Measurements from ENCODE around the gene RAE1.

DNA sequence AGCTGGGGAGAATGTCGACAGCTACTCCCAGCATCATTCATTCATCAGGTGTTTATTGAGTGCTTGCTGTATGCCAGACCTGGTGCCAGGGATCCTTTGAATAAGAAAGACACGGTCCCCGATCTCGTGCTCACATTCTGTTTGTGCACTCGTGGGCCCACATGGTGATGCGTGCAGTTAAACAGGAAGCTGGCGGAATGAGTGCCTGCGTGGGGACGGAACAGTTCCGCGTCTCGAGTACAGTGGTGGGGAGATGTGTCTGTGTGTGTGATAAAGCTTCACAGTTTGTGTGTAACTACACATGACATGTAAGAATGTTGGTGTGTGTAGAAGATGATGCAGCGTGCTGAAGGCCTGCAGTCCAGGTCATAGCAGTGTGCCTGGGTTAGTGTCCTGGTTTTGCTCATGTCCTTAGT is 46.6 kb downstream of the RAE1 start:
- TF ChIP-seq, protein P1, sequence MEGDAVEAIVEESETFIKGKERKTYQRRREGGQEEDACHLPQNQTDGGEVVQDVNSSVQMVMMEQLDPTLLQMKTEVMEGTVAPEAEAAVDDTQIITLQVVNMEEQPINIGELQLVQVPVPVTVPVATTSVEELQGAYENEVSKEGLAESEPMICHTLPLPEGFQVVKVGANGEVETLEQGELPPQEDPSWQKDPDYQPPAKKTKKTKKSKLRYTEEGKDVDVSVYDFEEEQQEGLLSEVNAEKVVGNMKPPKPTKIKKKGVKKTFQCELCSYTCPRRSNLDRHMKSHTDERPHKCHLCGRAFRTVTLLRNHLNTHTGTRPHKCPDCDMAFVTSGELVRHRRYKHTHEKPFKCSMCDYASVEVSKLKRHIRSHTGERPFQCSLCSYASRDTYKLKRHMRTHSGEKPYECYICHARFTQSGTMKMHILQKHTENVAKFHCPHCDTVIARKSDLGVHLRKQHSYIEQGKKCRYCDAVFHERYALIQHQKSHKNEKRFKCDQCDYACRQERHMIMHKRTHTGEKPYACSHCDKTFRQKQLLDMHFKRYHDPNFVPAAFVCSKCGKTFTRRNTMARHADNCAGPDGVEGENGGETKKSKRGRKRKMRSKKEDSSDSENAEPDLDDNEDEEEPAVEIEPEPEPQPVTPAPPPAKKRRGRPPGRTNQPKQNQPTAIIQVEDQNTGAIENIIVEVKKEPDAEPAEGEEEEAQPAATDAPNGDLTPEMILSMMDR (IDR thresholded peaks at IDR 0.05), result no peak
- TF ChIP-seq POLR2A (IDR thresholded peaks at IDR 0.05), result no peak
